PC-3 (cell line): ENCODE results near the gene FBXO45. TPM values are rescaled to one million over a fixed set of nuclear protein-coding genes. Genes with fewer than 3 reads are reported as not detected.

Experiments
- ATAC-seq: fragments of 200-7000 bp; cut with Tn5 transposase; 2 replicates; pipeline ENCODE4 v1.9.1; 2020; ENCODE audit warnings: mild to moderate bottlenecking, moderate library complexity
- BruUV-seq: library from RNA; stranded (reverse); fragments of 400-500 nt; replicated peaks from 2 replicates; lab custom pipeline; 2021; lab: Mats Ljungman, UMichigan
- CTCF ChIA-PET: fragments of 300-600 bp; sonication (Branson Sonifier 250); formaldehyde crosslinking; loops from one replicate; lab custom pipeline; 2022; ENCODE audit warnings: antibody characterized with exemption; lab: Charles Lee
- POLR2A ChIA-PET: fragments of 300-600 bp; sonication (Branson Sonifier 250); formaldehyde crosslinking; loops from one replicate; lab custom pipeline; 2022; ENCODE audit warnings: antibody characterized with exemption; ENCODE audit not compliant: unreplicated experiment; lab: Charles Lee
- DNase-seq: peaks from one replicate; pipeline ENCODE4 v3.0.0-alpha.2; 2015
- H2AFZ ChIP-seq: fragments of 300-600 bp; sonication (generic); 2 replicates; pipeline ENCODE4 v1.6.0; 2016; ENCODE audit warnings: antibody characterized with exemption, low read length
- H3F3A ChIP-seq: fragments of 300-600 bp; sonication (generic); one replicate; pipeline ENCODE4 v1.6.0; 2017; ENCODE audit warnings: antibody characterized with exemption, low read length, control low read depth, mild to moderate bottlenecking; ENCODE audit not compliant: unreplicated experiment
- H3K27ac ChIP-seq: fragments of 300-600 bp; sonication (generic); 2 replicates; pipeline ENCODE4 v1.5.1; 2016; ENCODE audit warnings: mild to moderate bottlenecking, low read length
- H3K27me3 ChIP-seq: fragments of 300-600 bp; sonication (generic); 2 replicates; pipeline ENCODE4 v1.6.1; 2016; ENCODE audit warnings: low read length, mixed read lengths
- H3K36me3 ChIP-seq: fragments of 300-600 bp; sonication (generic); 2 replicates; pipeline ENCODE4 v1.6.1; 2016; ENCODE audit warnings: low read depth, mixed run types, low read length, mixed read lengths
- H3K4me1 ChIP-seq: fragments of 300-600 bp; sonication (generic); 2 replicates; pipeline ENCODE4 v1.5.1; 2016; ENCODE audit warnings: low read length; ENCODE audit not compliant: insufficient read depth
- H3K4me2 ChIP-seq: fragments of 300-600 bp; sonication (generic); 2 replicates; pipeline ENCODE4 v1.6.0; 2016; ENCODE audit warnings: low read length
- H3K4me3 ChIP-seq: fragments of 300-600 bp; sonication (generic); 2 replicates; pipeline ENCODE4 v1.5.1; 2016; ENCODE audit warnings: mild to moderate bottlenecking, low read length, mixed read lengths
- H3K79me2 ChIP-seq: fragments of 300-600 bp; sonication (generic); 2 replicates; pipeline ENCODE4 v1.6.1; 2017; ENCODE audit warnings: low read length, mixed read lengths
- H3K9ac ChIP-seq: fragments of 300-600 bp; sonication (generic); 2 replicates; pipeline ENCODE4 v1.6.0; 2016; ENCODE audit warnings: mild to moderate bottlenecking, low read length
- H3K9me2 ChIP-seq: fragments of 300-600 bp; sonication (generic); replicated peaks from 2 replicates; pipeline ENCODE4 v1.6.1; 2016; ENCODE audit warnings: mixed run types, low read length, mixed read lengths
- H3K9me3 ChIP-seq: fragments of 300-600 bp; sonication (generic); 2 replicates; pipeline ENCODE4 v1.6.1; 2016; ENCODE audit warnings: low read length, mixed read lengths
- H4K20me1 ChIP-seq: fragments of 300-600 bp; sonication (generic); 2 replicates; pipeline ENCODE4 v1.6.1; 2016; ENCODE audit warnings: low read length, mixed read lengths
- EZH2 ChIP-seq: fragments of 300-600 bp; sonication (generic); IDR thresholded peaks from one replicate; pipeline ENCODE4 v1.6.1; 2017; ENCODE audit warnings: antibody characterized with exemption, mild to moderate bottlenecking, low read length; ENCODE audit not compliant: unreplicated experiment
- EZH2phosphoT487 ChIP-seq: fragments of 300-600 bp; sonication (generic); IDR thresholded peaks from 2 replicates; pipeline ENCODE4 v1.6.1; 2018; ENCODE audit warnings: mild to moderate bottlenecking, antibody characterized with exemption, low read length, borderline replicate concordance
- intact Hi-C: fragments of 100-400 bp; cut with micrococcal nuclease; formaldehyde crosslinking; loops from 2 replicates; pipeline ENCODE4 v1.9.0; 2023
- total RNA-seq: library from RNA; depleted of rRNA; stranded (reverse); fragments of >200 nt; gene quantifications from 2 replicates; pipeline ENCODE4 v1.2.3, GENCODE V29; 2014
- TF ChIP-seq, protein P1 (sequence below): fragments of 300-600 bp; sonication (generic); conservative IDR thresholded peaks from 2 replicates; pipeline ENCODE4 v1.5.1; 2017; ENCODE audit warnings: antibody characterized with exemption, low read depth, mild to moderate bottlenecking, low read length

FBXO45 gene
- total RNA-seq, 1 experiment from 2014 or later, result 20.8 TPM

DNA sequence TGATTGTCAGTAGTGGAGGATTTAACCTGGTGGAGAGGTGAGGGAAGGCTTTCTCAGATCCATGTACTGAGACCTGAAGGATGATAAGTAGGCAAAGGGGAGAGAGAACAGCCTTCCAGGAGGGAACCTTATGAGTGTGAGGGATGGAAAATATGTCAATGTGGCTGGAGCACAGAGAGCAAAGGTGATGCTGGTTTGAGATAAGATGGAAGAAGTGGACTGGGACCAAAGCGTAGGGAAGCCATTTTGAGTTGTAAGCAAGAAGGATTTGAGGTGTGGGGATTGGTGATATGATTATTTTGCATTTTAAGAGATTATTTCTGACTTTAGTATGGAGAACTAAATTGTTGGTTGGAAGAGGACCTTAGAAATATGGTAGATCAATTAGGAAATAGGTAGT is 3.9 kb downstream of the FBXO45 start:
- DNase-seq, result no peak
- no peak overlapping the region for H3K4me3 ChIP-seq
- intact Hi-C loops, result no loop called here
- no peak overlapping the region for H3K27ac ChIP-seq
- peaks cover 1% of the 10 kb centered on the region; the same call in 1 of the 2 replicates for H3K36me3 ChIP-seq
- BruUV-seq, result no TSS peak
- ATAC-seq, result no peak
- H3K27me3 ChIP-seq, result no peaks in the 10 kb centered on the region
- 0 out of 2 replicates have a peak, but pooled peaks cover 7% of the 10 kb centered on the region for H4K20me1 ChIP-seq
- H3K79me2 ChIP-seq, result peaks cover 92% of the 10 kb centered on the region
- CTCF ChIA-PET, result no interaction called here
- no peak overlapping the region for H3K9ac ChIP-seq
- POLR2A ChIA-PET, result no interaction called here
- peaks cover 12% of the 10 kb centered on the region for H3K4me1 ChIP-seq
- H3F3A ChIP-seq, result no peaks in the 10 kb centered on the region
- TF ChIP-seq EZH2phosphoT487 (no peak), EZH2 (no peak)
- TF ChIP-seq, protein P1, sequence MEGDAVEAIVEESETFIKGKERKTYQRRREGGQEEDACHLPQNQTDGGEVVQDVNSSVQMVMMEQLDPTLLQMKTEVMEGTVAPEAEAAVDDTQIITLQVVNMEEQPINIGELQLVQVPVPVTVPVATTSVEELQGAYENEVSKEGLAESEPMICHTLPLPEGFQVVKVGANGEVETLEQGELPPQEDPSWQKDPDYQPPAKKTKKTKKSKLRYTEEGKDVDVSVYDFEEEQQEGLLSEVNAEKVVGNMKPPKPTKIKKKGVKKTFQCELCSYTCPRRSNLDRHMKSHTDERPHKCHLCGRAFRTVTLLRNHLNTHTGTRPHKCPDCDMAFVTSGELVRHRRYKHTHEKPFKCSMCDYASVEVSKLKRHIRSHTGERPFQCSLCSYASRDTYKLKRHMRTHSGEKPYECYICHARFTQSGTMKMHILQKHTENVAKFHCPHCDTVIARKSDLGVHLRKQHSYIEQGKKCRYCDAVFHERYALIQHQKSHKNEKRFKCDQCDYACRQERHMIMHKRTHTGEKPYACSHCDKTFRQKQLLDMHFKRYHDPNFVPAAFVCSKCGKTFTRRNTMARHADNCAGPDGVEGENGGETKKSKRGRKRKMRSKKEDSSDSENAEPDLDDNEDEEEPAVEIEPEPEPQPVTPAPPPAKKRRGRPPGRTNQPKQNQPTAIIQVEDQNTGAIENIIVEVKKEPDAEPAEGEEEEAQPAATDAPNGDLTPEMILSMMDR, result no peak
- H3K9me3 ChIP-seq, result no peaks in the 10 kb centered on the region
- H2AFZ ChIP-seq, result no peak overlapping the region
- no peaks in the 10 kb centered on the region for H3K9me2 ChIP-seq
- H3K4me2 ChIP-seq, result no peak overlapping the region

DNA sequence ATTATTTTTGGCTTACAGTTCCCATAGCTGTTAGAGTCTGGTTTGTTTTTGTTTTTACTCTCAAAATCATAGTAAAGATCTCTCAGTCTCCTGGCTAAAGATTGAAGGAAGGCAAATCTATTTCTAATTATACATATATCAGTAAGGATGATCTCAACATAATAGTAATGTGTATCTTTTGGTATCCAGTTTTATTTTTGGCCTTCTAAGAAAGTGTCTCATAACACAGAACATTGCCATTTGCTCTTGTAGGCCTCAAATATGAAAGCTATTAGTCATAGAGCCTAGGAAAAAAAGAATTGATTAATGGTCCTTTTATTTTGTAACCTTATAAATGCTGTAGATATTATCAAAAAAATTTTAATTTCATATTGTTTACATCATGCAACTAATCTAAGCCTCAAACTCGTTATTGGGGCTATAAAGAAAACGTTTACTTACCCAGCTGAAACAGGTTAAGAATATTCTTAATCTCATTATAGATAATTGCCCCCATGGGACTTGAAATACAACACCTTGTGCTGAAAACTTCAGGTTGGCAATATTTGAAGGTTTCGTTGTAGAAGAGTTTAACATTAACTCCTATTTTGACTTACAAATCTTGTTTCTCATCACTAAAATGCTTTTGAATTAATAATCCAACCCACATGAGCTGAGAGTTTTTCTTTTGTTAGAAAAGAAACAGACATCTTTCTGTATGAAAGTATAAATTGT is 16.7 kb downstream of the FBXO45 start:
- Histone ChIP-seq H3K27me3 (no peaks in the 10 kb centered on the region), H3K27ac (no peak overlapping the region), H4K20me1 (no peaks in the 10 kb centered on the region), H3K9me2 (no peaks in the 10 kb centered on the region), H3K4me2 (no peak overlapping the region), H3K4me1 (no peaks in the 10 kb centered on the region), H3K79me2 (peaks cover 12% of the 10 kb centered on the region; the same call in 1 of the 2 replicates), H3K4me3 (no peak overlapping the region), H3K9ac (no peak overlapping the region), H2AFZ (no peak overlapping the region), H3K36me3 (peaks cover 28% of the 10 kb centered on the region), H3K9me3 (no peaks in the 10 kb centered on the region), H3F3A (no peaks in the 10 kb centered on the region)
- DNase-seq (no peak), ATAC-seq (no peak)
- TF ChIP-seq, protein P1, result no peak
- TF ChIP-seq EZH2phosphoT487, result no peak
- no peak for TF ChIP-seq EZH2
- BruUV-seq, result no TSS peak
- intact Hi-C loops, result no loop called here
- POLR2A ChIA-PET, result no interaction called here
- CTCF ChIA-PET, result no interaction called here

DNA sequence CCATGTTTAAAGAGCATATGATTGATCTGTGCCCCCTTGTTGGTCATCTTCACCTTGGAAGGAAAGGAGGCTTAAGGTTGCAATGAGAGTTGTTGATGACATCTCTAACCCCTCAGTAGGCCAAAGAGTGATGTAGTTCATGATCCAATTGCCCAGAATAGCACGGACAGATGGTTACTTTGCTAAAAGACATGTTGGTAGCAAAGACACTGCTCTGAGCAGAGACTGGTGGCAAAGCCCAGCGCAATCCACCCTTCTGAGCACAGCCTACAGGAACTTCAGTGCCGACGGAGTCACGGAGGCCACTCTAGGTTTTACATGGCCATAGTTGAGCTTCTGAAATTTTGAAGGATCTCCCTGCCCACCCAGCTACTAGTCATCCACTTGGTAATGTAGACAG is 21.8 kb downstream of the FBXO45 start:
- BruUV-seq, result no TSS peak
- Histone ChIP-seq H2AFZ (no peak overlapping the region), H3K9me3 (no peaks in the 10 kb centered on the region), H3K79me2 (no peaks in the 10 kb centered on the region), H3K9me2 (no peaks in the 10 kb centered on the region), H3F3A (no peaks in the 10 kb centered on the region), H4K20me1 (no peaks in the 10 kb centered on the region), H3K4me3 (no peak overlapping the region), H3K27ac (no peak overlapping the region), H3K4me1 (no peaks in the 10 kb centered on the region), H3K36me3 (peaks cover 12% of the 10 kb centered on the region), H3K9ac (no peak overlapping the region), H3K27me3 (no peaks in the 10 kb centered on the region), H3K4me2 (no peak overlapping the region)
- ChIA-PET CTCF (interaction anchor here (1.1 kb wide), 1 partner anchor 104 kb away, joined by 4 read pairs; no protein-coding TSS in a partner anchor), POLR2A (interaction anchor here (0.5 kb wide), 1 partner anchor 34 kb away, joined by 4 read pairs; no protein-coding TSS in a partner anchor)
- DNase-seq, result no peak
- ATAC-seq, result no peak
- intact Hi-C loops, result no loop called here
- TF ChIP-seq, protein P1, result no peak
- TF ChIP-seq EZH2 (no peak), EZH2phosphoT487 (no peak)
